ENCODE results near the gene RNASE11.
"Not testable (repeated sequence)": the region's sequence is repeated elsewhere in the genome, so short reads cannot be mapped to it uniquely, and the experiment has no call there.

Gene RNASE11

DNA sequence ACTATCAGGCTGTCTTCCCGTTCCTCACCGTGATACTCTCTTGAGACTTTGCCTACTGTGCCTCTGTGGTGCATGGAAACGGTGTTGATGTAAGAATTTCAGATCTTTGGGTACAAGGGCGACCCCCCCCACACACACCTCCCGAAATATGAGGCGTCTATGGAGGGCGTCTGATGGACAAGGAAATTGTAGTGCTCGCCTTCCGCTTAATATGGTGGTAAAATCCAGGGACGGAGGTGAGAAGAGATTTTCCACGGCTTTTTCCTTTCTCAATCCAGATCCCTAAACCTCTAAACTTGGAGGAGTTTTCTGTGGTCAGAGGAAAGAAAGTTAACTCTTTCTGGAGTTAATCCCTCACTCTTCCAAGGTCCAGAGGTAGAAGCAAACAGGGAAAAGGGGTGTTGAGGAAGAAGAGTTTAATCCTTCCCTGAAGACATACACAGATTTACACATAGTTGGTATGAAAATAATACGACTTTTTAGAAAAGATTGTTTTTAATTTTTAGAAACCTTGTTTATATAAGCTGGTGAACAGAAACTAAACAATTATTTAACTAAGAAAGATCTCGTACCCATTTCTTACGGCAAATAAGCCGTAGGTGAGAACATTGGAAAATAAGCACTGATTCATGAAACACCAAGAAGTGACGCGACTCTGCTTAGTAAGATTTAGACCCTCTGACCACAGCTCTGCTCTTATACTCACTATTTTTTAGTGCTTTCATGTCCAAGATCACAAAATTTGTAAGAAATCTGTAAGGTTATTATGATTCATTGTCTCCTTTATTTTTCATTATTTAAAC lies 26.4 kb upstream of the RNASE11 start:
- no peak for DNase-seq (ENCODE audit: low read depth)

DNA sequence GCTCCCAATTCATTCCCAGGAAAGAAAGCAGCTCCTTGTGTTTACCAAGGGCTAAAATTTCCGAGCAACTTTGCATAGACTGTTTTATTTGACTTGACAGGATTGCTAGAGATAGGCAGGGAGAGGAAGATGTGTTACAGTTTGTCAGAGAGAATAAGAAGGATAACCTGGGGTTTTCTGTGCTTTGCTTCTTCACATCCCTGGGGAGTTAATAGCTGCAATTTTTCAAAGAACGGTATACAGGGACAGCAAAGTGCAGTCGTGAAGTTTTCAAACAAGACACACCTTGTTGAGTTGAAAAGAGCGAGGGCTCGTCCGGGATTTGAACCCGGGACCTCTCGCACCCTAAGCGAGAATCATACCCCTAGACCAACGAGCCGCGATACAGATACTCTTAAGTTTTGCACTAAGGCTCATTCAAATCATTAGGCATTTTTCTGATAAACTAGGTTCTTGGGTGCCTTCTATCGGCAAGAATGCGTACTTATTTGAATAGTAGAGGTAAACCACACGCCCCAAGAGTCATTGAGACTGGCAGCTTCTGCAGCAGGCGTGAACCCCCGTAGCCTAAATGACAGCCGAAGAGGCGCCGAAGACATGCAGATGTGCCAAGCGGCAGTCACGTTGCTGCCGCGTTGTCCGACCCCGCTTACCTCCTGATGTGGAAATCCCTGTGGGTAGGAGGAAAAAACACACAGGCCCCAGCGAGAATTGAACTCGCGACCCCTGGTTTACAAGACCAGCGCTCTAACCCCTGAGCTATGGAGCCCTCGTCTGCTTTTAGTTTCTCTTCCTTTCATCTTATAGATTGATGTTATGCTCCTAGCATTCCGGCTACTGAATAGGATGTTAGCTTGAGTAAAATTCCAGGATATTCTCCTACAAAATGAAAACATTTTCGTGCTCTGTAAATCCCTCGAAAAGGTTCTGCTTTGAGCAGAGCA lies 25.6 kb upstream of the RNASE11 start:
- peak; percentile 97 for DNase-seq (ENCODE audit: low read depth)

DNA sequence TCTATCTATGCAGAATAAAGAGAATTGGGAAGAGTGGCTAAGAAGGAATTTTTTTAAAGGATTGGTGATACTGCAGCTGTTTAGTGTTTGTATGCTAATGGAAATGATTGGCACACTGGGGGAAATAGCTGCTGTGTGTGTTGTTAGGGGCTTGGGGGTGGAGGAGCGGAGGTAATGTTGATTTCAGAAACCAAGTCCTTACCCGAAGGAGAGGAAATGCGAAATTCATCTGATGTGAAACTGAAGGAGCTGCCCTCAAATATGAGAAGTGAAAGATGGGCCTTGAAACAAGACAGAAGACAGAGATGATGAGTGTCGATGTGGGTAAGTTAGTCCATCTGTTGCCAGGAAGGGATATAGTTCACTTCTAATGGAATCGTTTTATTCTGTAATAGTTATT lies 24.6 kb upstream of the RNASE11 start:
- DNase-seq (ENCODE audit: low read depth), result no peak

DNA sequence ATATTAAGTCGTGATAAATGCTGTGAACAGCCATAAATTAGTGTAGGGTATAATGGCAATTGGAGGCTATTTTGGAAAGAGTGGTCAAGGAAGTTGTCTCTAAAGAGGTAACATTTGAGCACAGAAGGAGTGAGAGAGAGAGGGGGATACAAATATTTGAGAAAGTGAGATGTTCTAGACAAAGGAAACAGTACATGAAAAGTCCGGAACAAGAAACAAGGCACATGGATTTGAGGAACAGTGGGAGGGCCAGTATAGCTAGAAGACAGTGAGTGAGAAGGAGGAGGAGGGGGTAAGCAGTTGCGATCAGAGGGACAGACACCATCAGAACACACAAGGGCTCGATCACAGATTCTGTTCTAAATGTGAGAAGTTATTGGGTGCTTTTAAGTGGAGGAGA lies 23.5 kb upstream of the RNASE11 start:
- no peak for DNase-seq (ENCODE audit: low read depth)

DNA sequence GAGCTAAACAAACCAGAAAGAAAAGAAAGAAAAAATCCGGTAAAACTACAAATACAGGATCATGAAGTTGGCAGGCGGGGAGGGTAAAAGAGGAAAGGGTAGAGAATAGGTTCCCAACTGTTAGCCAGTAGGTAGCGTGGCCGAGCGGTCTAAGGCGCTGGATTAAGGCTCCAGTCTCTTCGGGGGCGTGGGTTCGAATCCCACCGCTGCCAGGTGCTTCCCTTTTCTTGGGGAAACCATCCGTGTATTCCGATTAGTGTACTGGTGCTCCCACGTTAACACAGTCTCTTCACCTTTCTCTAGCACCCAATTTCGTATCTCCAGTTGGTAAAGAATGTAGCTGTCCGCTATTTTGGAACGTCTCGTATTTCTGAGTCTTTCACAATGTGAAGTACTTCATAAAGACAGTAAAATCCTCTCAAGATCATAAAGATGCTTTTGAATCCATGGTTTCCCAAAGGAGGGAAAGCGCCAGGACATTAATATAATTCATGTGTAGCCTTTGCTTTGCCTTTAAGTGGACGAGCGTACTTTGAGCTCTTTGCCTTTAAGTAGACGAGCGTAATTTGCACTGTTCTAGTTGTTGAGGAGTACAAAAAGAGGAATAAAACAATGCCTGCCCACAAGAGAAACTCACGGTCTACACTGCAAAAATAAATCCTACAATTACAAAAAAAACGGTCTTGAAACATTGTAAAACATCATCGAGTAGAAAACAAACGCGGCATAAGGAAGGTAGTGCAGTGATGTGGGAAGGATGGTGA lies 22.4 kb upstream of the RNASE11 start:
- DNase-seq (ENCODE audit: low read depth), result peak; percentile 80

DNA sequence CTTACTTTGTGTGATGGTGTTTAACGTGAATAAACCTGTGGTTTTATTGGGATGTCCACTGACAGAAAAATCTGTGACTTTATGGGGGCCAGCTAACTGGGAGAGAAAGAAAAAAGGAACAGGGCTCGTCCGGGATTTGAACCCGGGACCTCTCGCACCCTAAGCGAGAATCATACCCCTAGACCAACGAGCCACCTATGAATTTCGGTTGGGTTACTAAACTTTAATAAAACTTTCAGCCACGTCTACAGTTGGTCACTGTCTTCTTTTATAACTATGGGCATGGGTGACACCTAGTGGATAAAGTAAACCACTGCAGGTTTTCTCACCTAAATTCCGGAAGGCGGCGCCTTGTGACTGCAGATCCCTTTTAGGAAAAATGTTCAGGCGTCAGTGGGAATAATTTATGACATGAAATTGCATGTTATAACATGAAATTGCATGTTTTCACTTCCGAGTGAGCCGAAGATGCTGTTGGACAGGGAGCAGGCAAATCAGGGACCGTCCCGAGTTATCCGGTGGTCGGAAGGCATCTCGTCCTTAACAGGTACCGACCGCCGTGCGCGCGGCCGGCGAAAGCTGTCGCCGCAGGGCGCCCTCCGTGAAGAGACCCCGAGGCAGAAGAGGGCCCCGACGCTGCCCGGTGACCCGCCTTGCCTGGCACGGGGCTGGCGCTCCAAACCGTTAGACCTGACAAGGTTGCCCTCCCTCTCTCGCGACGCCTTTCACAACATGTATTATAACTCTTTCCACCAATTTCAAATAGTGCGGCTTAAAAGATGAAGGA lies 21.6 kb upstream of the RNASE11 start:
- DNase-seq (ENCODE audit: low read depth), result peak; percentile 88

DNA sequence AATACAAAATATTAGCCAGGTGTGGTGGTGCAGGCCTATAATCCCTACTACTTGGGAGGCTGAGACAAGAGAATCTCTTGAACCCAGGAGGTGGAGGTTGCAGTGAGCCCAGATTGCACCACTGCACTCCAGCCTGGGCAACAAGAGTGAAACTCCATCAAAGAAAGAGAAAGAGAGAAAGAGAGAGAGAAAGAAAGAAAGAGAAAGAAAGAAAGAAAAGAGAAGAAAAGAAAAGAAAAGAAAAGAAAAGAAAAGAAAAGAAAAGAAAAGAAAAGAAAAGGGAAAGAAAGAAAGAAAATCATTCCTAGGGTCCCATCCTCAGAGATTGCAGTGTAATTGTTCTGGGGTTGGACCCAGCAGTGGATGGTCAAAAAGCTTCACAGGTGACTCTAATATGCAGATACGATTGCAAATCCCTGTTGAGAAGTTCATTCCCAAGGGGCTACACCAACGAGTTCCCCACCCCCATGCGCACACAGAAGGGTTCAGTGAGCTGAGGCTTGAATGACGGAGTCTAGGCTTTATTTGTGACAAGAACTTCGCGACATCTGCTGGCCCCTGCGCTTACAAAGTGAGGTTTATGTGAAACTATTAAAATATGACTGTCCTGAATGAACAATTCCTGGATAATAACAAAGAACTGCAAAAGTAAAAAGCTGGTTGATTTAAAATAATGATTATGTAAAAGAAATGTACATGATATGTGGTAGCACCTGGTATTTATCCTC lies 20.7 kb upstream of the RNASE11 start:
- no peak for DNase-seq (ENCODE audit: low read depth)

DNA sequence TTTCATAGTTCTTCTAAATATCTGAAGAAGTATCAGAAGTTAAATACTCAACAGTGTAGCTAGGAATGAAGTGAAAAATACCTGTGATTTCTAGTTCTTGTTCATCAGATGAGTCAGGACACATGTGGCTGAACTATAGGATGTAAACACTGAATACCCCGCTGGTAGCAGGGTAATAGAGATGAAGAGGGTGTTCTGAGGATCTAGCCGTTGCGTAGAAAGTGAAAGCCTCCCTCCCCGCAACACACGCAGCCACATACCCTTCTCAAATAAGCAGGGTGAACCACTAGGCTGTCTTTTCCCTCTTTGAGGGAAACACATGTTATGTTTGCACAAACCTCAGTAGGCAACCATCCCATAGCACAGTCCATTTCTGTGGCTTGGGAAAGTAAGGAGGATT lies 19.8 kb upstream of the RNASE11 start:
- DNase-seq (ENCODE audit: low read depth), result no peak

DNA sequence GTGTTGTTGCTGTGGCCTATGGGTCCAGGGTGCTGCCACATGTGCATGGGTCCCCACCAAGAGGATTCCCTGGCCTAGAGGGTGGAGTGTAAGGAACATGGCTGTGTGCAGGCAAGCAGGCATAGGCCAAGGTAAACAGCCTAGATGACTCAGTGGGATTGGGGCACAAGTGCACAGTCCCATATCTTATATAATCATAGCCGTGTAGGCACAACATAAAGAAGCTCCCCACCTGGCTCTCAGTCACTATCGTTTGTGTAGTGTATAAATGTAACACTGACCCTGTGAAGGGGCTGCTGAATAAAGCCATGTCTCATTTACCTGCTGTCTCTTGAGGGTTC lies 19.1 kb upstream of the RNASE11 start:
- DNase-seq (ENCODE audit: low read depth), result no peak

DNA sequence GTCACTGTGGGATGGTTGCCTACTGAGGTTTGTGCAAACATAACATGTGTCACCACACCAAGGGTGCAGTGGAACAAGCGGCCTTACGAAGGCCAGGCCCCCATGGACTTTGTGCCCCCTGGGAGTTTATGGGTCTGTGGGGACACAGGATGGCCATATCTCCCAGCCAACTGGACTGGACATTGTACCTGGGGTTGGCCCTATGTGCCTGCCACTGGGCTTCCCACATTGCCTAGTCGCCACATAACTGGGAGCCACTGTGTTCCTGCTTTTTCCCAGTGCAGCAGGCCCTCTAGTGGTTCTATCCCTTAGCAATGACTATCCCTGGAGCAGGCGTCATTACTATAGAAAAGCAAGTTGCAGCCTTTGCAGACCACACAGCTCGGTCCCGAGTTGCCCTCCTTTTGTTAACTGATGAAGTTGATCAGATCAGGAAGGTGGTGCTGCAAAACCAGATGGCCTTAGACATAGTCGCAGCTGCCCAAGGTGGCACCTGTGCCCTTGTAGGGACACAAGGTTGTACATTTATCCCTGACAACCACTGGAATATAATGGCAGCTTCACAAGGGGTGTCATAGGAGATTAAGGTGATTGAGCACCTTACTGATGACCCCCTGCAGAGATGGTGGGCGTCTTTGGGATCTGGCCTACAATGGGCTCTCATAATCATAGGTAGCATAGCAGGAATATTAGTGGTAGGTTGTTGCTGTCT lies 18.5 kb upstream of the RNASE11 start:
- DNase-seq (ENCODE audit: low read depth), result peak; percentile 43

DNA sequence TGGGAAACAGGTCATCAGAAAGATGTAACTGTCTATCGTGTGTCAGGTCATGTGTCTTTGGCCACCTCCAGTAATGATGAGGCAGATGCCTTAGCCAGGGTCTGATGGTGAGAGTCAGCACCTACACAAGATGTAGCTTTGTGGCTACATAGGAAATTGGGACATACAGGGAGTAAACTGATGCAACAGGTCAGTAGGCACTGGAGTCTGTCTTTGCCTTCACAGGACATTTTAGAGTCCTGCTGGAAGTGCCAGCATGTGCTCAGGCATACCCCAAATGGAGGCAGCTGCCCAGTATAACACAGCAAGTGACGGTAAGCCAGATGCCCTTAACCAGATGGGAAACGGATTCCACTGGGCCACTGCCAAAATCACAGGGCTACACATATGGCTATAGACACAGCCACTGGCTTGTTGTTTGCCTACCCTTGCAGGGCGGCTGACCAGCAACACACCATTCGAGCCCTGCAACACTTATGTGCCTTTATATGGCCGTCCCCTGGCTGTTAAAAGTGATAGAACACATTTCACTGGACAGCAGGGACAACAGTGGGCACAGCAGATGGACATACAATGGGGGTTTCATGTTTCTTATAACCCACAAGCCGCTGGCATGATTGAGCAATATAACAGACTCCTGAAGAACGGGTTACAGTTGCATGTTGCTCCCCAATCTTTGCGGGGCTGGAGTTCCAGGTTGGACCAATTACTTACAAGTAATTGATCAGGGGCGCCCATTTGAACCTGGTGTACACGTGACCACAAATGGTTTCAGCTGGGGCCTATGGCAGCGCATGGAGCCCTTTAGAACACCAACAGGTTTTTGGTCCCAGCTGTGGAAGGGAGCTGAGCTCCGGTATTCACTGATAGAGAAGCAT lies 16.3 kb upstream of the RNASE11 start:
- DNase-seq (ENCODE audit: low read depth), result no peak

DNA sequence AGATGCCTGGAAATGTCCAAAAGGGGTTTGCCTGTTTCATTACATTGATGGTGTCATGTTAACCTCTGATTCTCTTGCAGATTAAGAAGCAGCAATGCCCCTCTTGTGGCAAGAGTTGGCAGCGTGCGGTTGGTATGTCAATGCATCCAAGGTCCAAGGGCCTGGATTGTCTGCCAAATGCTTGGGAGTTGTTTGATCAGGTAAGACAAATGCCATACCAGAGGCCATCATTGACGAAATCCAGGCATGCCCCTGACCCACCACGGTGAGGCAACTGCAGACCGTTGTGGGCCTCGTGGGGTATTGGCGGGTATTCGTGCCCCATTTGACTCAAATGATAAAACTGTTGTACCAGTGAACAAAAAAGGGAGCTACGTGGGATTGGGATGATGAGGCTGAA lies 14.8 kb upstream of the RNASE11 start:
- no peak for DNase-seq (ENCODE audit: low read depth)

DNA sequence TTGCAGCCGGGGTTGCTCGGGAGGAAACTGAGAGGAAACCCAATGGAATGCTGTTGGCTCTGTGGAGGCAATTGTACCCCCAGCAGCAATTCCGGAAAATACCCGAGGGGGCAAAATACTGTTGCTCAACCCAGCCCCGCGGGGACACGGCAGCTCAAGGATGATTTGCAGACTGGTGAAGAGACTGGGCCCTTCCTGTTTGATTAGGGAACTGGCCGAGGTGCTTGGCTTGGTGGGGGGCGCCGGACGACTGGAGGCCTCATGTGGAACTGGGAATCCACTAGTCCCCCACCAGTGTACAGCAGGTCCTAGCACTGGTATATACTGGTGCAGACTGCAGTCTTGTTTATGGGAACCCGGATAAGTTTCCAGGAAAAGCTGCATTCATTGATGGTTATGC lies 13.7 kb upstream of the RNASE11 start:
- DNase-seq (ENCODE audit: low read depth), result no peak

DNA sequence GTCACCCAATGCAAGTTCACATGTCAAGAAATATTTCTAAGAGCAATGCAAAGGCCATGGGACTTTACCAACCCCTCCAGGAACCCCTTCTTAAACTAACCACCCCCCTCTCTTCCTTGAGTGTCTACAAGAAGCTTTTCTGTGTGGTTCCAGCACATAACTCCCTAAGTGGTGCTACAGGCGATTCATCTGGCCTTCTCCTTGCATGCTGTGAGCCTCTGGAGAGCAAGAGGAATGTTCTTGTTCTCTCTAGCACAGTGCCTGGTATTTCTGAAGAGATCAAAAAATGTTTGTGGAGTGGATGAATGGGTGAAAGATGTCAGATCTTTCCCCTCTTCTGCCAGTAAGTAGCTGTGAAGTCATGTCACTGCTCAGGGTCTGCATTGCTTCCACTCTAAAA lies 9.3 kb upstream of the RNASE11 start:
- no peak for DNase-seq (ENCODE audit: low read depth)

DNA sequence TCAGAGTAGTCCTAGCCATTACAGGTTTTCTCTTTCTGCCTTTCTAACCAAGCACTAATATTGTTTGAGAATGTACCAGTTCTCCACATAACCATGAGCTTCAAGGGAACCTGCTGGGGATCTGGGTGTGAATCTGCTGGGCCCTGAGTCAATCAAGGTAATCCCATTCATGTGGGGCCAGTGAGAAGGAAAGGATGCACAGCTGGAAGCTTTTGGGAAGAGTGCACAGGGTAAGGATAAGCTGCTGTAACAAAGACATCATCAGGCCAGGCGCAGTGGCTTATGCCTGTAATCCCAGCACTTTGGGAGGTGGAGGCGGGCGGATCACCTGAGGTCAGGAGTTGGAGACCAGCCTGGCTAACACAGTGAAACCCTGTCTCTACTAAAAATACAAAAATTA lies 7.9 kb upstream of the RNASE11 start:
- not testable (repeated sequence) for DNase-seq (ENCODE audit: low read depth)

DNA sequence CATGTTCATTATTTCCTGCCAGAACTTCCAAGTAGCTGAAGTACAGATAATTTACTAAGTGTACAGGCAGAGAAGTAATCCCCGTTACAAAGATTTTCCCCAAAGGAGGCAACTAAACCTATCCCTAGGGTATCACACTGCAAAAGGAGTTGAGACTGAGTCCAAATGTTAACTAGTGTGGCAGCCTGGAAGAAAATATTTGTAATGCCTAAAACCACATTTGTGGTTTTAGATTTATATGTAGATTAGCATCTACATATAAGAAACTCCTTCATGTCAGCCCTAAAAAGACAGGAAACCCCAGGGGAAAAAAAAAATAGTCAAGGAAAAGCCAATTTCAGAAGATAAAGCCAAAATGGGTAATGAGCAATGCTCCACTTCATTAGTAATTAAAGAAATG lies 4.8 kb upstream of the RNASE11 start:
- DNase-seq (ENCODE audit: low read depth), result no peak

DNA sequence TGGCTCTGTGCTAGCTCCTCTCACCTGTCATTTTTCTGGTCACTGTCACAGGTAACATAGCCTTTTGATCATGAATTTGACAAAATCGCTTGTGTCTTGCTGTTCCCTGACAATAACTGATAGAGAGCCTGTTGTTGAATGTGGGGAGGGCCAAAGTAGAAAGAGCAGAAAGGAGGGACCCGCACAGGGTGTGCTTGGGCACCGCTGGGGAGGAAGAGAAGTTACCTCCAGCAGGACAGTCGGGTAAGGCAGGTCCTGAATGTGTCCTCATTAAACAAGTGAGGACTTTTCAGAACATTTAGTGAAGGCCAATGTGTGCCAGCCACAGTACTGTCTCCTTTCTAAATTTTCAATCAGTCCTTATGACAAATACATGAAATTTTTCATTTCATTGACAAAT lies 3.4 kb upstream of the RNASE11 start, which contains the start of gene RNASE12:
TSS of gene RNASE12 (minus strand) at position 142 of the 400 bp plus-strand sequence. CDS start 653 bp downstream, outside the sequence.
- DNase-seq (ENCODE audit: low read depth), result no peak

DNA sequence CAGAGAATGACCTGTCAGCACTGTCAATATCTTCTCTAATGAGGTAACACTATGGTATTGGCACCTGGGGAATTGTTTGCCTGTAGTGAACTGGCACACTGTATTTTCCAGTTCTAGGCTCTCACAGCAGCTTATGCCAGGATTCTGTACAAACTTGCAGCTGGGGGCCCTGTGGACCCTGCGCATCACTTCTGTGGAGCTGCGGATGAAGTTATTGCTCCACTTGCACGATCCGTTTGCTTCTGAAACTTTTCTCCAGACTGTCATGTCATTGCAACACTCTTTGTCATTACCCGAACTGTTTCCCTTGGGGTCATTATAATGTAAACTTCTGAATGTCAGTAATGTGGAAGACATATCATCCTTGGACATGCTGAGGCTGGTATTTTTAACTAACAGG lies 3.9 kb downstream of the RNASE11 start:
- no peak for DNase-seq (ENCODE audit: low read depth)

DNA sequence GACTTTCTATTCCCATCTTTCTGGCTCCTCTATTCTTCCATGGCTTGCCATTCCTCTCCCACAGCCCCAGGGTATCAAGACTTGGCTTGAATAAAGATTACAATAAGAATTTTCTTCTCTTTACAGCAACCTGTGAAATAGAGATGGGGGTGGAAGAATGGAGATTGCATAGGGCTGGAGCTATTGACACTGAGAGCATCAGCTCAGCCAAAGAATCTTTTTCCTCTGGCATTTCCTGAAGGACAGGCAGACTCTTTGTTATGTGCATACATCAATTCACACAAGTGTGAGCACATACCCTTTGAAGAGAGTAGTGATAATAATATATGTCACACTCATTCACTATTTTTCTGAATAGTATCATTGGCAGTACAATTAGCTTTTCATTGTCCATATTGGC lies 4.7 kb downstream of the RNASE11 start:
- no peak for DNase-seq (ENCODE audit: low read depth)

Data from EH (cell line).